ENCODE results near the gene MIS12. TPM values are rescaled to one million over a fixed set of nuclear protein-coding genes. Genes with fewer than 3 reads are reported as not detected.

Gene MIS12
- total RNA-seq, 2 experiments from 2014 or later, result 41.3 to 44.1 TPM

DNA sequence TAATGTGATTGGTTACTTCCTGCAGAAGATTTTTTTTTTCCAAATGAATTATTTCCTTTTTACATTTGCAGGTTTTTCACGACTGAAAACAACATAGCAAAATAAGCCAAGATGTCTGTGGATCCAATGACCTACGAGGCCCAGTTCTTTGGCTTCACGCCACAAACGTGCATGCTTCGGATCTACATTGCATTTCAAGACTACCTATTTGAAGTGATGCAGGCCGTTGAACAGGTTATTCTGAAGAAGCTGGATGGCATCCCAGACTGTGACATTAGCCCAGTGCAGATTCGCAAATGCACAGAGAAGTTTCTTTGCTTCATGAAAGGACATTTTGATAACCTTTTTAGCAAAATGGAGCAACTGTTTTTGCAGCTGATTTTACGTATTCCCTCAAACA is 2.4 kb downstream of the MIS12 start:
- ChIA-PET CTCF (no interaction called here), POLR2A (no interaction called here)

DNA sequence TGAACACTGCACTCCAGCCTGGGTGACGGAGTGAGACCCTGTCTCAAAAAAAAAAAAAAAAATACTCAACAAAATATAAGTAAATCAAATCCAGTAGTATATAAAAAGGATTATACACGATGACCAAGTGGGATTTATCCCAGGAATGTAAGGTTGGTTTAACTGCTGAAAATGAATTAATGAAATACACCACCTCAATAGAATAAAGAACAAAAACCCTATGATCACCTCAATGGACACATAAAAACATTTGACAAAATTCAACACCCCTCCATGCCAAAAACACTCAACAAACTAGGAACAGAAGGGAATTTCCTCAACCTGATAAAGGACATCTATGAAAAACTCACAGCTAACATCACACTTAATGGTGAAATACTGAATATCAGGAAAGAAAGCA is 6.6 kb downstream of the MIS12 start:
- CTCF ChIA-PET, result no interaction called here
- POLR2A ChIA-PET, result no interaction called here

DNA sequence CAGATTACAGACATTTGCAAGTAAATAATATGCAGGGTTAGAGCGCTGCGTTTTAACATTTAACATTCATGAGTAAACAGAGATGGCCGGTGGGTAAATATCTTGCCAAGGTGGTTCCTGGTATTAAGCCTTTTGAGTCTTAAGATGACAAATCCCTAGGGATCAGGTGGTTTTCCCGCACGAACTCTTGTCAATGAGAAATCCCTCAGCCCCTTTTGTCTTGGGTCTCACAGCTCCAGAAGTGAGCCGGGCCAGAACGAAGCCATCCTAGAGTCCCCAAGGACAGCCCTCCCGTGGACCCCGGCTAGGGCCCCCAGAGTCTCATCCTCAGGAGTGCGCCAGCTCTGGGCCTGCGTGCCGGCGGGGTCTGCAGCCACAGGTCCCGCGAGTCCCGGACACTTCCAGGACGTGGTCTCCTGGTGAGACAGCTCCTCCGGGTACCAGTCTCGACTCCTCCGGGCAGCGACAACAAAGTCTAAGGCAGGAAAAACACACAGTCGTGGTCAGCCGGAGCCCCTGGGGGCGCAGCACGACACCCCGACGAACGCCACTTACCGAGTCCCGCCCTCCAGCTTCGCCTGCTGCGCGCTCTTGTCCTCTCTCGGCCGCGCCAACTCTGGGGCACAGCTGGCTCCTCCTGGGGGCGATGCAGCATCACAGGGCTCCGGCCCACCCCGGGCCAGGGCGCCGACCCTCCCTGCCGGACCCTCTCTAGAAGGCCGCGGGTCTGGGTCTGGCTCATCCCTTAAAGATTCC is 13.3 kb downstream of the MIS12 start:
- ChIA-PET POLR2A (interaction anchor here (0.6 to 1.1 kb wide), 2 partner anchors 13 to 179 kb away, joined by 7 to 13 read pairs; partner anchors contain the start of genes DERL2 and MIS12), CTCF (interaction anchor here (1.4 to 1.5 kb wide), 2 partner anchors 11 to 85 kb away, joined by 3 to 5 read pairs; partner anchors contain the start of gene NLRP1)

DNA sequence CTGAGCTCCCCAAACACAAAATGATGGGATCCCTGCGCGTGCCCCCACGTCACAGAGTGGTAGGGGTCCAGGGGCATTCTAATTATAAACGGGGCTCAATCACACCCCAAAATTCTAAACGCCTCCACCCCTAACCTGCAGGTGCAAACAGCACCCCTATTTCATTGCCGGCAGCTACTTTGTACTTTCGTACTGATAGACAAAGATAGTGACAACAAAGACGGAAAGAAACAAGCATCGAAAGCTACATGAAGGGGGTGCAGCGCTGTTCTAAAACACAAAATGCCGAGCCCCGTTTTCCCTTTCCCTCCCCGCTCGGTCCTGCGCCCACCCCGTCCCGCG is 13.9 kb downstream of the MIS12 start:
- POLR2A ChIA-PET, result interaction anchor here (1.1 kb wide), 1 partner anchor 14 kb away, joined by 7 read pairs; the partner anchor contains the start of genes DERL2 and MIS12
- CTCF ChIA-PET, result interaction anchor here (1.4 to 1.5 kb wide), 2 partner anchors 11 to 84 kb away, joined by 3 to 5 read pairs; partner anchors contain the start of gene NLRP1

DNA sequence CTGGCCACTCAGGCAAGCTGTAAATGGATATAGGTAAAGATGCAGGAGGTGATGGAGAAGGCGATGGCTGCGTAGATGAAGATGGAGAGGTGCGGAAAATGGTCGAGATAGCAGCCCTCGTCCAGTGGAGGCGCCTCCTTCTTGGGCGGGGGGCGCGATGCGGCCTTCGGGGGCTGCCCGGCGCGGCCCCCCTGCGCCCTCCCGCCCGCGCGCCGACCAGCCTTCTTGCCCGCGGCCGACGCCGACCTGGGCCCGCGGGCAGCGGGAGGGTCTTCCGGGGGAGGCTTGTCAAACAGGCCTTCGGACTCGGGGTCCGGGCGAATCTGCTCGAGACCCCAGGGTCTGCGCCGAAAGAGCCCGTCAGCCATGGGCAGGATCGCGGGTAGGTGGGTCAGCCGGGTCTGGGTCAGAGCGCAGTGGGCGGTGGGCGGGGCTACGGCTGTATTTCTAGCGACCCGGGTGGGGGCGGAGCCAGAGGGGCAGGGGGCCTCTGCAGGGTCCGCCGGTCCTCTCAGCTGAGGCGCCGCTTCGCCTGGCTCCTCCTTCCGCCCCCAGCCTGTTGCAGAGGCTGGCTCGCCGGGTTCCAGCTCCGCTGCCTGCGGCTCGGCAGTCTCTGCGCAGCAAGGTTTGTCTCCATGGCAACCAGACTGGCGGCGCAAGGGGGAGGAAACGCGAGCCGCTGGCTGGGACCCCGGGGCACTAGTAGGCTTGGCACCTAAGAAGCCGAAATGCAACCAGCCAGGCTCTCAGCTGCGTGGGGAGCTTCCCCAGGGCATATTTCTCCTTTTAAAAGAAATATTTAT is 14.4 kb downstream of the MIS12 start:
- CTCF ChIA-PET, result interaction anchor here (1.4 to 1.5 kb wide), 2 partner anchors 10 to 83 kb away, joined by 3 to 5 read pairs; partner anchors contain the start of gene NLRP1
- POLR2A ChIA-PET, result interaction anchor here (0.6 to 1.4 kb wide), 3 partner anchors 14 to 1907 kb away, joined by 3 to 9 read pairs (median 7); partner anchors contain the start of genes DERL2 and MIS12

DNA sequence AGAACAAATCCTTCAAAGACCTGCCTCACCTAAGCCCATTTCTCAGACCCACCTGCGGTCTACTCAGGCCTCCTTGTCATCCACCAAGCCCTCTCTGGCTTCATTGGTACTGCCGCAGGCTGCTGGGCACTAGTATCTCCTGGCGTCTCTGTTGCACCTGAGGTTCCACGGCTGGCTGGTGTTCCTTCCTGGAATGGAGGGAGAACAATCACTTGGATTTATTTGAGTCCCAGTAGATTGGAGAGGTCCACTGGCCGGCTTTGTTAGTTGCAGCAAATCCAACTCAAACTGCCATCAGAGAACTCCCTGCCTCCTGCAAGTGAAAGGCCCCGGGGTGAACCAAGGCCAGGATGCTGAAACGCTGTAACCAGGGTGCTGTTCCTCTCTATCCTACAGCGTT is 15.3 kb downstream of the MIS12 start:
- POLR2A ChIA-PET, result interaction anchor here (1.4 kb wide), 1 partner anchor 16 kb away, joined by 9 read pairs; the partner anchor contains the start of genes DERL2 and MIS12
- CTCF ChIA-PET, result no interaction called here

DNA sequence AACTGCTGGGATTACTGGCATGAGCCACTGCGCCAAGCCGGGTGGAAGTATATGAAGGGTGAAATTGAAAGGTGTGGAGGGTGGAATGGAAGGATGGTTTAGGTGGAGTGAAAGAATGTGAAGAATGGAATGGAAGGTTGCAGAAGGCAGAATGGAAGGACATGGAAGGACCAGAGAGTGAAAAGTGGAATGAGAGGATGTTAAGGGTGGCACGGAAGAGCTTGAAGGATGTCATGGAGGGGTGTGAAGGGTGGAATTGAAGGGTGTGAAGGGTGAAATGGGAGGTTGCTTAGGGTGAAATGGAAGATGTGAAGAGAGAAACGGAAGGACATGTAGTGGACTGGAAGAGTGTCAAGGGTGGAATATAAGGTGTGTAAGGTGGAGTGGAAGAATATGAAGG is 16.2 kb downstream of the MIS12 start:
- CTCF ChIA-PET, result no interaction called here
- POLR2A ChIA-PET, result no interaction called here

DNA sequence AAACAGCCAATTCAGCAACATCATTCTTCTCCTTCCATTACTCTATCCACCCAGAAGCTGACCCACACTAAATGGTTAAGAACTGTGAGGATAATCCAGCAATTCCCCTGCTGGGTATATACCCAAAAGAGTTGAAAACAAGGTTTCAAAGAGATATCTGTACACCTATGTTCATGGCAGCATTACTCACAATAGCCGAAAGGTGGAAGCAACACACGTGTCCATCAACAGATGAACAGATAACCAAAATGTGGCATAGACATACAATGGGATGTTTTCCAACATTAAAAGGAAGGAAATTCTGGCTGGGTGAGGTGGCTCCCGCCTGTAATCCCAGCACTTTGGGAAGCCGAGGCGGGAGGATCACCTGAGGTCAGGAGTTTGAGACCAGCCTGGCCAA is 19.9 kb downstream of the MIS12 start:
- CTCF ChIA-PET, result no interaction called here
- POLR2A ChIA-PET, result no interaction called here

DNA sequence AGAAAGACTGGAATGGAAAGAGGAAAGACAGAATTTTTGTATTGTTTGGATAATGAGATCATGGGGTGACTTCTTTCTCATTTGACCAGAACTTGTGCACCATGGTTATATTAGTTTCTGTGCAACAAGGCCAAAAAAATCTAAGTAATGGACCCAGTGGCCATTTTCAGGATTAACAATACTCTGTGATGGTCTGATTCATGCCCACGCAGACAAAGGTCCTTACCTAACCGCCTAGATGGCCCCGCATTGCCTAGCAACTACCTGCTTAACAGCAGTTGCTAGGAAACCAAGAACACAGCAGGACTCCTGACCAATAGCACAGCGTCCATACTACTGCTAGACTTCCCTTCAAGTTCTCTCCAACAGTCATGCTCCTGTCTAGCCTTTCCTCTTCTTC is 22.4 kb downstream of the MIS12 start:
- POLR2A ChIA-PET, result no interaction called here

DNA sequence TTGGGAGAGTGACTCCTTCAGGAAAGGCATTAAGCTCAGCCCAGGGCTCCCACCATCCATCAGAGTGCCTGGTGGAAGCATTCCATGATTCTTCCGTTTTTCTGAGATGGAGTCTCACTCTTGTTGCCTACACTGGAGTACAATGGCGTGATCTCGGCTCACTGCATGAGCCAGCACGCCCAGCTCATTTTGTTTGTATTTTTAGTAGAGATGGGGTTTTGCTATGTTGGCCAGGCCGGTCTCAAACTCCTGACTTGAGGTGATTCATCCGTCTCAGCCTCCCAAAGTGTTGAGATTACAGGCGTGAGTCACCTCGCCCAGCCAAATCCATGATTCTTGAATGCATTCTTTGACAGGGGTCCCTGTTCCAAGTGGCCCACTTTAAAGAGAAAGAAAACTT is 23.1 kb downstream of the MIS12 start:
- ChIA-PET CTCF (no interaction called here), POLR2A (no interaction called here)

More for the DNA sequence above, 22.4 kb downstream of the MIS12 start:
- CTCF ChIA-PET, result no interaction called here

DNA sequence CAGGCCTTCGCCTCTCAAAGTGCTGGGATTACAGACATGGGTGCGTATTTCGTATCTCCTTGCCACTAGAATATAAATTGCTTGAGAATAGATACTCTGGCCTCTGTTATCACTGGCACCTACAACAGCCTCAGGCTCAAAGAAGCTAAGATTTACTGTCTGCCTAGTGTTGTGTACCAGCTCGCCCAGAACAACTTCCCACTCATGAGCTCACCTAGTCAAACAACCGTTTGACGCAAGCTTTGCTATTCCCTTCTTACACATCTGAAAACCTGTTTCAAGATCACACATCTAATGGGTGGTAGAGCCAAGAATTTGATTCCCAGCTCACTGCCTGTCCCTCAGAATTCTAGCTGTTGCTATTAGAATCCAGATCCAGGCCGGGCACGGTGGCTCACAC is 24.4 kb downstream of the MIS12 start:
- ChIA-PET POLR2A (no interaction called here), CTCF (interaction anchor here (1.1 kb wide), 1 partner anchor 10 kb away, joined by 3 read pairs; a partner anchor contains a TSS)

DNA sequence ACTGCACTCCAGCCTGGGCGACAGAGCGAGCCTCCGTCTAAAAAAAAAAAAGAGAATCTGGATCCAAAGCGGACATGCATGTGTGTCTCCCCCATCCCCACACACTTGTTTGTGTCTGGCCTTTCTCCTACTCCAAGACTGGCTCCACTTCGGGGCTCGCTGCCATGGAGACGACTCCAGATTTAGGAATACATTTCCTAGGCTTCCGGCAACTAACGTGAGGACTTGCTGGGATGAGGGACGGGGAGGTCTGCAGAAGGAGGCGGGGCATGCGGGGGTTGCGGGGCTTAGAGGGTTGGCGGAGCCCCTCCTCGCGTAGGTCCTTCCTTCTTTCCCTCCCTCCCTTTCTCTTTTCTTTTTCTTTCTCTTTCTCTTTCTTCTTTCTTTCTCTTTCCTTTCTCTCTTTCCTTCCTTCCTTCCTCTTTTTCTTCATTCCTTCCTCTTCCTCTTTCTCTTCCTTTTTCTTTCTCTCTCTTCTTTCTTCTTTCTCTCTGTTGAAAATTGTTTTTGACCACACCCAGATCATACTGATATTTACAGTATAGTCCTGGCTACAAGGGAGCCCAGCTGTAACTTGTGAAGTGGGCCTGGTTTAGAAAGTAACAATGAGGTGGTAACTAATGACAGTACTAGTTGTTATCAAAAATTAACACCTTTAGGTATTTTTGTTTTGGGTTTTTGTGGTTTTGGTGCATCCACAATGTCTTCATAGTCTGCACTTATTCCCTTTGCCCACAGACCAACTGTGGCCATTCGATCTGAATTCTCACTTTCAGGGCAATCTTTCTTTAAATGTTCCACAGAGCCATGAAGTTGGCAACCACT is 25.2 kb downstream of the MIS12 start:
- ChIA-PET CTCF (interaction anchor here (1.1 kb wide), 1 partner anchor 11 kb away, joined by 3 read pairs; a partner anchor contains a TSS), POLR2A (no interaction called here)

DNA sequence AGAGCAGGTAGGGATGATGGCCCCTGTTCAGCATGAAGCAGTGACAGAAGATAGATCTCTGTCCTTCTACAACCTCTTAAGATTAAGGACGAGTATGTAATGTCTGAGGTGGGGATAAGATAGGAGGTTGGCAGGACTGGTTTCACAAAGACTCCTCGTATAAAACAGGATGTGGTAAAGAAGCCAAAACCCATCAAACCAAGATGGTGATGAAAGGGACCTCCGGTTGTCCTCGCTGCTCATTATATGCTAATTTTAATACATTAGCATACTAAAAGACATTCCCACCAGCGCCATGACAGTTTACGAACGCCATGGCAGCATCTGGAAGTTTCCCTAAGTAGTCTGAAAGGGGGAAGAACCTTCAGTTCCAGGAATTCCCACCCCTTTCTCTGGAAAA is 27.3 kb downstream of the MIS12 start:
- ChIA-PET CTCF (no interaction called here), POLR2A (no interaction called here)

DNA sequence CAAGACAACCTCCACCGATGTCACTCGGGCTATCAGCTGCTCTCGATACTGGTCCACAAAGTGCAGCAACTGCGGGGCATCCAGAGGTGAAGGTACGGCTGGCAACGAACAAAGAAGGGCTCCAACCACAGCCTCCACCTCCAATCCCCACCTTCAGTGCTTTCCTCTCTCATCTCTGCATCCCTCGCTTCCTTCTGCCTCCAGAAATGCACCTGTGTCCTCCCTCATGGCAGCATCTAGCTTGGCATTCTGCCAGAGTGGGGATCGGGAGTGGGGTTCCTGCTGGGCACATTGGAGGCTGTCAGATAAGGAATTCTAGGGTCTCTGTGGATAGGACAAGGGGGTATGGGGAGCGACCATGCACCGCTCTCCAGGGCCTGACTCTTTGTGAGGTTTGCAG is 28.6 kb downstream of the MIS12 start:
- ChIA-PET POLR2A (no interaction called here), CTCF (no interaction called here)

DNA sequence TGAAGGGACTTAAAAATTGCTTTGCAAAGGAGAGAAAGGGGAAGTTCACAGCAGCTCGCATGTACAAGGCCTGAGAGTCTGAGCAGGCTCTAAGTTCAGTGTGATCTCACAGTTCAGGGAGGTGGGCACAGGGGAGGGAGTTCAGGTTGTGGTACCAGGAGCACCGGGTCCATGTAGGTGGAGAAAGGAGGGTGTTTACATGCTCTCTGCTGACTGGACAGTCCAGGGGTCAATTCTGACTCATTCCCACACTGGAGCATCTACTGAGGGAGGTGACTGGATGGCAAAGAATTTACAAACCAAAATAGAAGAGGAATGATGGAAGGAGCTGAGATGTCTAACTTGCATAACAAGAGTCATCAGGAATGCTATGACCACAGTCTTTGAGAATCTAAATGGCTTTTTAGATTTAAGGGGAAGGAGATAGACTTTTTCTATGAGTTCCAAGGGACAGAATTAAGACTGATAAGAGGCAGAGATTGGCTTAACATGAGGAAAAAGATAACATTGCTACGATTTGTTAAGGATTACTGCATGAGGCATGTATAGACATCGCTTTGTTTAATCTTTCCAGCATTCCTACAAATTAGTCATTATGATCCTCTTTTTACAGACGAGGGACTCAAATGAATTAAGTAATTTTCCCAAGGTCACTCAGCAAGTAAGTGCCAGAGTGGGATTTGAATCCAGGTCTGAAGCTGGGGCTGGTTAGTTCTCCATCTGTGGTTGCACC is 29.9 kb downstream of the MIS12 start:
- CTCF ChIA-PET, result no interaction called here
- POLR2A ChIA-PET, result no interaction called here

DNA sequence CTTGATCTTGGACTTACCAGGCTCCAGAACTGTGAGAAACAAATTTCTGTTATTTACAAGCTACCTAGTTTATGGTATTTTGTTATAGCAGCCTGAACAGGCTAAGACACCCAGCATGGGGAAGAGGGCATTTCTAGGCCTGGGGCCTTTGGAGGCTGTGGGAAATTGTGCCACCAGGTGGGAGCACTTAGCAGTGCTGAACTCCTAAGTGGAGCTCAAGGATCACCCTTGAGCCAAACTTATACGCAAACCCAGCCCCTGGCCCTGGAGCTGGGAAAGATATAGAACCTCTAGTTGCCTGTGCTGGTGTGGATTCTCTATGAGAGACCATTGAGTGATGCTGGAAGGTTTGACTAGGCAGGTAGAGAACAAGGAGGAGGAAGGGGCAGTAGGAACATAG is 36.1 kb downstream of the MIS12 start:
- CTCF ChIA-PET, result no interaction called here
- POLR2A ChIA-PET, result no interaction called here

DNA sequence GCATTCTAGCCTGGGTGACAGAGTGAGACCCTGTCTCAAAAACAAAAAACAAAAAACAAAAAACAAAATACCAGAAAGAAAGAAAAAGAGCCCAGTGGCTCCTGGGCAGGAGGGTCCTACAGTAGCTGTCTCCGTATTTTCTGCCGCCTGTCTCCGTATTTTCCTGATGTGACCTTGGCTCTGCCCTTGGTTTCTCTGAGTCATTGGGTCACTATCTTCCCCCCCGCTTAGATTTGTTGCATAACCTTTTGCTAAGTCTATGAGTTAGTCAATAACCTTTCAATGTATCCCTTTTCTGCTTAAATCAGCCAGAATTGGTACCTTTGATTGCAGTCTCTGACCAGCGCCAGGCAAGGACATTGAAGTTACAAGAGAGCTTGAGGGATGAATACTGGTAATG is 36.9 kb downstream of the MIS12 start:
- POLR2A ChIA-PET, result no interaction called here
- CTCF ChIA-PET, result no interaction called here

DNA sequence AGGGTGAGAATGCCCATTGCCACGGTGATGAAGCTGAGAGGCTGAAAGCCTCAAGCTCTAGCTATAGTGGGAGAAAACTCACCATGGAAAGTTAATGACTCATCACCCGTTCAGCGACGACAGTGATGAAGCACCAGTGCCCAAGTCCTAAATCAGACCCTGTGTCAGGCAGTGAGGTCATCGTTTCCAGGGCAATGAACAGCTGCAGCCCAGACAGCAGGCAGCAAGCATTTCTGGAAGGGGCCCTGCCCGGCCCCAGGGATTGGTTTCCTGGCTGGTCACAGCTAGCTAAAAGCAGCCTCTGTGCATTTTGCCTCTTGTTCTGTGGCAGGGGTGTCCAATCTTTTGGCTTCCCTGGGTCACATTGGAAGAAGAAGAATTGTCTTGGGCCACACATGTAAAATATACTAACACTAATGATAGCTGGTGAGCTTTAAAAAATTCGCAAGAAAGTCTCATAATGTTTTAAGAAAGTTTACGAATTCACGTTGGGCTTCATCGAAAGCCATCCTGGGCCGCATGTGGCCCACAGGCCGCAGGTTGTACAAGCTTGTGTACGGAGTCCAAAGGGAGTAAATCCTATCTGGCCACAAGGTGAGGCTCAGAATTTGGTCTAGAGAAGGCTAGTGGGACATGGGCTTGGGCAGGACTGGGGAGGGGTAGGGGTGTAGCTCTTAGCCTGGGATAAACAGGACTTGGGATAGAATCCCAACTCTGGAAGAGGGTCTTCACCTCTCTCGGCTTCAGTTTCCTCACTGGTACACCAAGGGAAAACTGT is 40.6 kb downstream of the MIS12 start:
- POLR2A ChIA-PET, result interaction anchor here (0.6 to 1.9 kb wide), 3 partner anchors 41 to 108 kb away, joined by 3 to 5 read pairs (median 4); partner anchors contain the start of genes DERL2, NUP88 and RPAIN

More for the DNA sequence above, 40.6 kb downstream of the MIS12 start:
- CTCF ChIA-PET, result interaction anchor here (0.5 kb wide), 1 partner anchor 891 kb away, joined by 3 read pairs; no protein-coding TSS in a partner anchor

Measured in activated CD8-positive, alpha-beta memory T cell treated with anti-CD3 and anti-CD28 coated beads for 36 hours (primary cell).